Measurements from ENCODE around the gene TRABD2B. TPM values are rescaled to one million over a fixed set of nuclear protein-coding genes. Genes with fewer than 3 reads are reported as not detected.
A peak's percentile ranks its signal among the peaks of the same experiment; 100 is the strongest.

The TRABD2B gene
- total RNA-seq, 2 donors from 2014 or later, result 2.6 to 4.3 TPM

DNA sequence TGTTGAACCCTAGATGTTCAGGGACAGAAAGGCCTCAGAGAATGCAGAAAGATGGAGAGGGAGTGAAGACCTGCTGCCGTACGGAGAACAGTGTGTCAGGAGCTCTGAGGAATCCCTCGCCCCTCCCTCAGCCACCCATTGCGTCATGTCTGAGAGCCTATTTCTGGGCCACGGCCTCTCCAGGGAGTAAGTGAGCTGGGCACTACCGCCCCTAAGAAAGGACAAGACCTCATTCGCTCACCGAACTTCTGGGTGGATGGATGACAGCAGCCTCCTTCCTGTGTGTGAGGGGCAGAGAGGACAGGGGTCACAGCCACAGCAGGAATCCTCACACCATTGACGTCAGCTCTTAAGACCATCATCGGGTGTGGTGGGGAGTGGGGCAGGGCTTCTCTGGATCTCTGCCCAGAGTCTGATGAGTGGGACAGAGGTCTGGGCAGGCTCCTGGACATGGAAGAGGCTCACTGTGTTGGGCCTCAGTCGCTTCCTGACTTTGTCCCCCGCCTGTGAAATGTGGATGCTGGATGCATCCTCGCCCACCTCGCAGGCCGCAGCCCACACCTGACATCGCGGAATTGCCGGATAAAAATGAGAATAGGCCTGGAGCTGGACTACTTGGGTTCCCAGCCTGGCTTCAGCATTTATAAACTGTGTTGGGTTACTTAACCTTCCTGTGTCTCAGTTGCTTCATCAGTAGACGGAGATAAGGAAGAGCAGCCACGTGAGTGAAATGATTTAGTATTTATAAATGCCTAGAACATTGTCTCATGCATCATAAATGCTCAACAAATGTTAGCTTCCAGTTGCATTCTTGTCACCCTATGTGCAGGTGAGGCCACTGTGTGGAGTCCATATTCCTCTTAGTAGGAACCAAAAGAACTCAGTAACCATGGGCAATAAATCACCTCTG, 238.6 kb downstream of the TRABD2B start:
- TF ChIP-seq, protein P1, sequence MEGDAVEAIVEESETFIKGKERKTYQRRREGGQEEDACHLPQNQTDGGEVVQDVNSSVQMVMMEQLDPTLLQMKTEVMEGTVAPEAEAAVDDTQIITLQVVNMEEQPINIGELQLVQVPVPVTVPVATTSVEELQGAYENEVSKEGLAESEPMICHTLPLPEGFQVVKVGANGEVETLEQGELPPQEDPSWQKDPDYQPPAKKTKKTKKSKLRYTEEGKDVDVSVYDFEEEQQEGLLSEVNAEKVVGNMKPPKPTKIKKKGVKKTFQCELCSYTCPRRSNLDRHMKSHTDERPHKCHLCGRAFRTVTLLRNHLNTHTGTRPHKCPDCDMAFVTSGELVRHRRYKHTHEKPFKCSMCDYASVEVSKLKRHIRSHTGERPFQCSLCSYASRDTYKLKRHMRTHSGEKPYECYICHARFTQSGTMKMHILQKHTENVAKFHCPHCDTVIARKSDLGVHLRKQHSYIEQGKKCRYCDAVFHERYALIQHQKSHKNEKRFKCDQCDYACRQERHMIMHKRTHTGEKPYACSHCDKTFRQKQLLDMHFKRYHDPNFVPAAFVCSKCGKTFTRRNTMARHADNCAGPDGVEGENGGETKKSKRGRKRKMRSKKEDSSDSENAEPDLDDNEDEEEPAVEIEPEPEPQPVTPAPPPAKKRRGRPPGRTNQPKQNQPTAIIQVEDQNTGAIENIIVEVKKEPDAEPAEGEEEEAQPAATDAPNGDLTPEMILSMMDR (IDR thresholded peaks at IDR 0.05), result no peak
- no peak for TF ChIP-seq POLR2A (IDR thresholded peaks at IDR 0.05)
- no peaks in the 10 kb centered on the region for H3K36me3 ChIP-seq (replicated peaks in 1 of 2; ENCODE audit: insufficient read depth in 1 of 2, low read depth in 2 of 2)
- 69 to 77% methylated on average over 11 to 20 of the region's 20 CpGs for WGBS, 2 donors

DNA sequence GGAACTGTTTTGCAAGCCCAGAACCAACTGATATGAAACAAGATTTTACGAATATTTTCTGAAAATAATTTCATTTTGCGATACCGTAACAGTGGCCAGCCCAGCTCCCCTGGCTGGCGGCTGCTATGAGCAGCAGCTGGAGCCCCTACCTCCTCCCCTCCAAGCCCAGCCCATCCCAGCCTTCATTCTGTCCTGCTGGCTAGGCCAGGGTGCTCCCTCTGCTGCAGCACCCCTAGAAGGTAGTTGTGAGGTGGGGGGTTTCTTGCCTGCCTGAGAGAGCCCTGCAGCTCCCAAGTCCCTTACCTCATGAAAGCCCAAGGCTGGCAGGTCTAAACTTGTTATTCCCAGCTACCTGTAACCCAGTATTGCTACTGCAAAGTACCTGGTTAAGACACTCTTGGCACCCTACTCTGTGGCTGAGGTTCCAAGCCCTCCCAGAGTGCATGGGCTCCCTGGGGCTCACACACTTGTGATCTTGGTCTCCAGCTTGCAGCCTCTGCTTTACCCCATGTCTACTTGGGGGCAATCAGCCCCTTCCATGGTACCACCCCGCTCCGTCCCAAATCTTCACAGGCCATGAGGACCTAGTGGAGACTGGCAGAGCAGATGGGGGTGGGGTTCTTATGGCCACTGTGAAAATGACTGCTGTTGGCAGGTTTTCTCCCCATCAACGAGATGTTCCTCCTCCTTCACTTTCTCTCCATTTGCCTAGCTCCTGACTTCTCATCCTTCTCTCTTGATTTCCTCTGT, 239.8 kb downstream of the TRABD2B start:
- ATAC-seq, result no peak

More for the DNA sequence above, 238.6 kb downstream of the TRABD2B start:
- no peaks in the 10 kb centered on the region for H3K27me3 ChIP-seq
- intact Hi-C loops (cut with DNase I), result no loop called here
- no peak overlapping the region for H3K27ac ChIP-seq
- H3K4me3 ChIP-seq, result no peak overlapping the region
- ATAC-seq (no peak), DNase-seq (peak in 1 of 4 donors; percentile 9)
- H3K4me1 ChIP-seq, result no peaks in the 10 kb centered on the region
- H3K9me3 ChIP-seq, result no peaks in the 10 kb centered on the region

DNA sequence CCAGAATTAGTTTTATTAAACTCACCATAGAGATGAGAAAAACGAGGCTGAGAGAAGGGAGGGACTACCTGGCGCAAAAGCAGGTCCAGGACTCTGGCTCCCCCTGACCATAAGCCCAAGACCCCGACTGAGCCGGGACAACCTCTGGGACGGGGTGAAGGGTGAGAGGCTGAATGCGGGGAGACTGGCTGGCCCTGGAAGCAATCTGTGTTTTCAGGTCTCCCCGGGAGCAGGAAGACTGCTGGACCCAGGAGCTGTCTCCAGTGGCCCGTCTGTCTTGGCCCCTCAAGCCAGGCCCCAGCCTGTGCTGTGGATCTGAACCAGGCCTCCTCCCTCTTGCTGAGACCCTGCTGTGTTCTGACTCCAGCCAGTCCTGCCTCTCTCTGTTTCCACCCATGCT, 240.8 kb downstream of the TRABD2B start:
- H3K9me3 ChIP-seq, result no peaks in the 10 kb centered on the region
- no peaks in the 10 kb centered on the region for H3K27me3 ChIP-seq
- no peak overlapping the region for H3K4me3 ChIP-seq
- intact Hi-C loops (cut with DNase I), result no loop called here
- H3K36me3 ChIP-seq (replicated peaks in 1 of 2; ENCODE audit: insufficient read depth in 1 of 2, low read depth in 2 of 2), result no peaks in the 10 kb centered on the region
- TF ChIP-seq, protein P1 (IDR thresholded peaks at IDR 0.05), result no peak
- TF ChIP-seq POLR2A (IDR thresholded peaks at IDR 0.05), result no peak
- 80 to 82% methylated on average over 8 of the region's 8 CpGs for WGBS, 2 donors
- DNase-seq (no peak), ATAC-seq (no peak)
- H3K27ac ChIP-seq, result no peak overlapping the region
- H3K4me1 ChIP-seq, result peaks cover 4% of the 10 kb centered on the region

More for the DNA sequence above, 239.8 kb downstream of the TRABD2B start:
- H3K36me3 ChIP-seq (replicated peaks in 1 of 2; ENCODE audit: insufficient read depth in 1 of 2, low read depth in 2 of 2), result no peaks in the 10 kb centered on the region
- peak in 1 of 4 donors; percentile 2 for DNase-seq
- peaks cover under 1% of the 10 kb centered on the region for H3K4me1 ChIP-seq
- no peak overlapping the region for H3K27ac ChIP-seq
- no peak overlapping the region for H3K4me3 ChIP-seq
- H3K9me3 ChIP-seq, result no peaks in the 10 kb centered on the region
- TF ChIP-seq, protein P1 (IDR thresholded peaks at IDR 0.05), result no peak
- no peak for TF ChIP-seq POLR2A (IDR thresholded peaks at IDR 0.05)
- intact Hi-C loops (cut with DNase I), result no loop called here
- 82 to 88% methylated on average over 7 of the region's 7 CpGs for WGBS, 2 donors
- no peaks in the 10 kb centered on the region for H3K27me3 ChIP-seq

DNA sequence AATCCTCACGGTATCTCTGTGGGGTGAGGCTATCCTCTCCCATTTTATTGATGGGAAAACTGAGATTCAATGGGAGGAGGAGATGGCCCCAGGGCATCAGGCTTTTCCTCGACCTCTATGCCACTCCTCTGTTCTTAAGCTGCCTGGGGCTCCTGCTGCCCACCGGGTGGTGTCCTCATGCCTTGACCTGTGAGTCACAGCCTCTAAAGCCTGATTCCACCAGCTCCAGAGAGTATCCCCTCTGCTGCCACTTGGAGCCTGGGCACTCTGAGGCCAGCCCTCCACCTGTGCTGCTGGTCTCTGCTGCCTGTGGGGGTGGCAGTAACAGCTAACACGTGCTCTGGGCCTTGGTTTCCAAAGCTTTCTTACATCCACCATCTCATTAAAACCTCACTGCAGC, 241.2 kb downstream of the TRABD2B start:
- H3K27me3 ChIP-seq, result no peaks in the 10 kb centered on the region
- no peaks in the 10 kb centered on the region for H3K9me3 ChIP-seq
- H3K36me3 ChIP-seq (replicated peaks in 1 of 2; ENCODE audit: insufficient read depth in 1 of 2, low read depth in 2 of 2), result no peaks in the 10 kb centered on the region
- 75 to 81% methylated on average over 3 to 4 of the region's 4 CpGs for WGBS, 2 donors
- no peak overlapping the region for H3K27ac ChIP-seq
- DNase-seq, result no peak
- H3K4me1 ChIP-seq, result peaks cover 4% of the 10 kb centered on the region
- ATAC-seq, result no peak
- intact Hi-C loops (cut with DNase I), result no loop called here
- no peak overlapping the region for H3K4me3 ChIP-seq
- TF ChIP-seq, protein P1 (IDR thresholded peaks at IDR 0.05), result no peak
- no peak for TF ChIP-seq POLR2A (IDR thresholded peaks at IDR 0.05)

All from body of pancreas (tissue), 4 donors.